Stimulated activated CD4-positive, alpha-beta T cell treated with anti-CD3 and anti-CD28 coated beads, Interleukin-2, amount 100 ng/mL, for 24 hours (primary cell): ENCODE data around the gene CCRL2.

Experiments
- DNase-seq, 2 donors: peaks; one replicate each; pipeline ENCODE4 v3.0.0-alpha.2; 2020

The CCRL2 gene, protein sequence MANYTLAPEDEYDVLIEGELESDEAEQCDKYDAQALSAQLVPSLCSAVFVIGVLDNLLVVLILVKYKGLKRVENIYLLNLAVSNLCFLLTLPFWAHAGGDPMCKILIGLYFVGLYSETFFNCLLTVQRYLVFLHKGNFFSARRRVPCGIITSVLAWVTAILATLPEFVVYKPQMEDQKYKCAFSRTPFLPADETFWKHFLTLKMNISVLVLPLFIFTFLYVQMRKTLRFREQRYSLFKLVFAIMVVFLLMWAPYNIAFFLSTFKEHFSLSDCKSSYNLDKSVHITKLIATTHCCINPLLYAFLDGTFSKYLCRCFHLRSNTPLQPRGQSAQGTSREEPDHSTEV

DNA sequence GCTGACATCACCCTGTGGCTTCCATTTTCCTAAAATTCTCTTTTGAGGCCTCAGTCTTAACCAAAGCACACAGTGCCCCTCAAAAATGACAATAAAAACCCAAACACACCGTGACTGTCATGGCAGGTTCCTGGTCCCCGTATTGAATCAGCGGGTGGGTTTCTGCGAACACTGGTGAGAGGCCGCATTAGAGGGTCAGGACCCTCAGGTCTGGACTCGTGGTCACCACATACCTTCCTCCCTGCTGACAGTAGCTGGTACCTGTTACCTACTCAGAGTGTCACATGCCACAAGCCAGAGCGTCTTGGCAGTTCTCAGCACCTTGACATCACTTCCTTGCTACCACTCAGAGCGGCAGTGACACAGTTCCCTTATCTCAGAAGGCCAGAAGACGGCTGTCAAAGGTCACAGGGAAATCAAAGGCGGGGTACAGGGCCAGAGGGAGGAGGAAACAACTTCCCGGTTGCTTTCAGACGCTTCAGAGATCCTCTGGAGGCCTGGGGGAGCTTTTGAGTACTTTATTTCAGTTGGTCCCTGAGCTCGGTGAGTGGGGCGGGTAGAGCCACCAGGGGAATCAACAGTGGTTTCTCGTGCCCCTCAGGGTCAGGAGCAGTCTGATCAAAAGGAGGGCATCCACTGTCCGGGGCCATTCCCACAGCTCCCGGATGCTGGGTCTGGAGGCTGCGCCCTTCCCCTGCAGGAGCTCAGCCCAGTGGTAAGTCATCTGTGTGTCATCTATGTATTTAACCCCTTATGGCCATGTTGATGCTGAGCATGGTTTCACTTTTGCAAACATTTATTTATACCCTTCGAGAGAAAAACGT, at the start of gene CCRL2, which contains the start of gene CCR5AS:
CCRL2 (plus strand) TSS at position 472 of the 824 bp plus-strand sequence. CDS start 821 bp downstream, outside the sequence.
CCR5AS (minus strand) TSS at position 279 of the 824 bp plus-strand sequence.
- DNase-seq, result peak; percentile 18 to 28

DNA sequence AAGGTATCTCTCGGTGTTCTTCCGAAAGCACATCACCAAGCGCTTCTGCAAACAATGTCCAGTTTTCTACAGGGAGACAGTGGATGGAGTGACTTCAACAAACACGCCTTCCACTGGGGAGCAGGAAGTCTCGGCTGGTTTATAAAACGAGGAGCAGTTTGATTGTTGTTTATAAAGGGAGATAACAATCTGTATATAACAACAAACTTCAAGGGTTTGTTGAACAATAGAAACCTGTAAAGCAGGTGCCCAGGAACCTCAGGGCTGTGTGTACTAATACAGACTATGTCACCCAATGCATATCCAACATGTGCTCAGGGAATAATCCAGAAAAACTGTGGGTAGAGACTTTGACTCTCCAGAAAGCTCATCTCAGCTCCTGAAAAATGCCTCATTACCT, 48.6 kb upstream of the CCRL2 start:
- no peak for DNase-seq

DNA sequence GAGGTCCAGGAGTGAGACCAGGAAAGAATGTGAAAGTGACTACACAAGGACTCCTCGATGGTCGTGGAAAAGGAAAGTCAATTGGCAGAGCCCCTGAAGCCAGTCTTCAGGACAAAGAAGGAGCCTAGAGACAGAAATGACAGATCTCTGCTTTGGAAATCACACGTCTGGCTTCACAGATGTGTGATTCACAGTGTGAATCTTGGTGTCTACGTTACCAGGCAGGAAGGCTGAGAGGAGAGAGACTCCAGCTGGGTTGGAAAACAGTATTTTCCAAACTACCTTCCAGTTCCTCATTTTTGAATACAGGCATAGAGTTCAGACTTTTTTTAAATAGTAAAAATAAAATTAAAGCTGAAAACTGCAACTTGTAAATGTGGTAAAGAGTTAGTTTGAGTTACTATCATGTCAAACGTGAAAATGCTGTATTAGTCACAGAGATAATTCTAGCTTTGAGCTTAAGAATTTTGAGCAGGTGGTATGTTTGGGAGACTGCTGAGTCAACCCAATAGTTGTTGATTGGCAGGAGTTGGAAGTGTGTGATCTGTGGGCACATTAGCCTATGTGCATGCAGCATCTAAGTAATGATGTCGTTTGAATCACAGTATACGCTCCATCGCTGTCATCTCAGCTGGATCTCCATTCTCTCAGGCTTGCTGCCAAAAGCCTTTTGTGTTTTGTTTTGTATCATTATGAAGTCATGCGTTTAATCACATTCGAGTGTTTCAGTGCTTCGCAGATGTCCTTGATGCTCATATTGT, 47.1 kb upstream of the CCRL2 start:
- no peak for DNase-seq

DNA sequence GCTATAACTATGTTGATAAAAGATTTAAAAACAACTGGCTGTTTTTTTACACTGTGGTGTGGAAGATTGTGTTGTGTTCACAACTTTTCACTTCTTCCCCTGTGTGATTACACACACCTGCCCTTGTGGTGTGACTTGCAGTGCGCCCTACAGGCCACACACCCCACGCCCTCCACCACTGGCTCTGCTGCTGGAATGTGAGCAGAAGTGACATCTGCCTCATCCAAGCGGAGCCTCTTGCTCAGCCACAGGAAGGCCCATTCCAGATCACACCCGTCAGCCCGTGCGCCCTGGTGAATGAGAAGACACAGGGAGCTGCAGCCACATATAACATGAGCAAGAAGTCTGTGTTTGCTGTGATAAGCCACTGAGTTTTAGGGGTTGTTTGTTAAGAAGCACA, 46.2 kb upstream of the CCRL2 start:
- DNase-seq, result no peak

DNA sequence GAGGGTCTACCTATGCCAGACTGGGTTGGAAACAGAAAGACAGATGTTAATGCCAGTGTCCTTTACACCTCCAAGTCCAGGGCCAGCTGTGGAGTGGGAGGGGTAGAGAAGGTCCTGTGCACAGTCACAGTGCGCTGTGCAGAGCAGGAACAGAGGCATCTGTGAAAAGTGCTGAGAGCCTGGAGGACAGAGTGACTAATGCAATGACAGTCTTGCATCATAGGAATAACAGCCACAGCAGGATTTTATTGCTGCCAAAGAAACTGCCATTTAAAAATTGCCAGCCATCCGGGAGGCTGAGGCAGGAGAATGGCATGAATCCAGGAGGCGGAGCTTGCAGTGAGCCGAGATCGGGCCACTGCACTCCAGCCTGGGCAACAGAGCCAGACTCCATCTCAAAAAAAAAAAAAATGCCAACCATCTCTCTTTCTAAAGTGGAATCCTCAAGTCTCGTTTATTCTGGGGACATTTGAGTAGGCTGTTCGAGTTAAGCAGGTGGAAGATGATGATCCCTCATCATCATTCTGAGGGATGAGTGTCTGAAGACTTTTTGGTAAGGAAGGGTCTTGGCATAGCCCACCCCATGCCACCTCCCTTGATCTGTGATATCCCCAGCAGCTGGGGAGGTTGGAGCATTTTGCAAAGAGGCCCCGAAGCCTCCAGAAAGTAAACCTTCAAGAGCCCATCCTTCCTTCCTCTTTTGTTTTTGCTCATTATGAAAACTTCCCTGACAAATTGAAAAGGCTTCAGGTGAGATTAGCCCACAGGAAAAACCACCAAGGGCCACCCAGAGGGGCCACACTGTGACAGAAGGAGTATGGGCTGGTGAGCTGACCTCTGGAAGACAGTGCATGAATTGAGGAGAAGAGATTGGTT, 45.4 kb upstream of the CCRL2 start:
- DNase-seq, result no peak

DNA sequence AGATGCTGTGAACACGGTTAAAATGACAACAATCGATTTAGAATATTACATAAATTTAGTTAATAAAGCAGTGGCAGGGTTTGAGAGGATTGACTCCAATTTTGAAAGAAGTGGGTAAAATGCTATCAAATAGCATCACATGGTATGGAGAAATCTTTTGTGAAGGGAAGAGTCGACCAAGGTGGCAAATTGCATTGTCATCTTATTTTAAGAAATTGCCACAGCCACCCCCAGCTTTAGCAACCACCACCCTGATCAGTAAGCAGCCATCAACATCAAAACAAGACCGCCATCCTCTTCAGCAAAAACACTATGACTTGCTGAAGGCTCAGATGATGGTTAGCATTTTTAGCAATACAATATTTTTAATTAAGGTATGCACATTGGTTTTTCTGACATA, 42.0 kb upstream of the CCRL2 start:
- no peak for DNase-seq

DNA sequence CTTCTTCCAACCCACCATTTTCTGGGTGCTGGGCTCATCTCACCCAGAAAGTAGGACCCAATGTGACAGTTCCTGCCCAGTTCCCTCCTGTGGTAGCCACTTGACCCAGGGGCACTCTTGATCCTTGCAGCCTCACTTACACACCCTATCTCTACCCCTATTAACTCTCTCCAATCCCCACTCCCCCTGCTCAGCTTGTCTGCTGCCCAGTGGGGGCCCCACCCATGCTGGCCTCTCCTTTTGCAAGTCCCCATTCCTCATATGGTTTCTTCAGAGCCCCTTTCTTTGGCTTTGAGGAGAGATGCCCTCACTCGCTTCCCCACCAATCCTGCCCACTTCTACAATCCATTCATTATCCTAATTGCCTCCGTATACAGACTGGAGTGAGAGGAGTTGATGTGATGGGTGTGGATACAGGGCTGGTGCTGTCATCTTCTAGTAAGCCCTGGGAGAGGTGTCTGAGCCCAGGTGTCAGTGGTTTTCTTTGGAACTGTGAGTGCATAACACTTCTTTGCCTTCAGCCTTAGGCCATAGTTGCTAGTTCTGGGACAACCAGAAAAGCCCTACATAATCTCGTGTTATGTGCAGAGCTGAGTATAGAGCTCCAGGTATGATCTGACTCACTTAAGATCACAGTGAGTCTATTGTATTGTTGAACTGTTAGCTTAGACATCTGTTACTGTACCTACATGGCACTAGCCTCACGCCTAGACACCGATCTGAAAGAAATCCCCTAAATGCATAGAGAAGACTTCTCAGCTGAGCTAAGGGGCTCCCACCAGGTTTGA, 41.1 kb upstream of the CCRL2 start:
- no peak for DNase-seq

DNA sequence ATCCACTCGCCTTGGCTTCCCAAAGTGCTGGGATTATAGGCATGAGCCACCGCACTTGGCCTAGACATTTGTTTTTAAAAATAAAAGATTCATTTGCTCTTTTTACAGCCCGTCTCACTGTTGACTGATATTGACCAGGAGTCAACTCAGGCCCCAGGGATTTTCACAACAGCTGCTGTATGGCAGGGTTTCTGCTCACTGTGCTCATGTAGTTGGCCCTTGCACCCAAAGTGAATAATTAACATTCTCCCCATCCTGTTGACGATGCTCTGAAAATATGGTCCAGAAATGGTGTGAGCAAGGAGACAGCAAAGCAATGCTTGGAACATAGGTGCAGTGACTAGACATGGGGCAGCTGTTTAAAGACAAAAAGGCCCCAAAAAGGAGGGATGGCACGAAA, 39.2 kb upstream of the CCRL2 start:
- no peak for DNase-seq

DNA sequence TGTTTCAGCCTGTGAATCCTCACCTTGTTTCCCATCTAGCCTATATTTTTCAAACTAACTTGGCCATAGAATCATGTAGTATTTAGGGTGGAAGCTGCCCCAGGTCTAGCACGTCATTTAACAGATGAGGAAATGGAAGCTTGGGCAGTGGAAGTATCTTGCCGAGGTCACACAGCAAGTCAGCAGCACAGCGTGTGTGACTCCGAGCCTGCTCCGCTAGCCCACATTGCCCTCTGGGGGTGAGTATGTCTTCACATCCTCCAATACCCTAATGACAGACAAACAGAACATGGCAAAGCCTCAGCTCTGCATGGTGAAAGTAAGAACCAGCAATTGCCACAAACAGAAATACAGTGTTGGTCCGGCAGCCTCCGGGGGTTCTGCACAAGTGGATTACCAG, 38.5 kb upstream of the CCRL2 start:
- DNase-seq, result peak; percentile 52 to 57

DNA sequence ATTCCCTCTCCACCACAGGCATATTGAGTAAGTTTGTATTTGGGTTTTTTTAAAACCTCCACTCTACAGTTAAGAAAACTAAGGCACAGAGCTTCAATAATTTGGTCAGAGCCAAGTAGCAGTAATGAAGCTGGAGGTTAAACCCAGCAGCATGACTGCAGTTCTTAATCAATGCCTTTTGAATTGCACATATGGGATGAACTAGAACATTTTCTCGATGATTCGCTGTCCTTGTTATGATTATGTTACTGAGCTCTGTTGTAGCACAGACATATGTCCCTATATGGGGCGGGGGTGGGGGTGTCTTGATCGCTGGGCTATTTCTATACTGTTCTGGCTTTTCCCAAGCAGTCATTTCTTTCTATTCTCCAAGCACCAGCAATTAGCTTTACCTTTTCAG, 37.9 kb upstream of the CCRL2 start:
- no peak for DNase-seq

DNA sequence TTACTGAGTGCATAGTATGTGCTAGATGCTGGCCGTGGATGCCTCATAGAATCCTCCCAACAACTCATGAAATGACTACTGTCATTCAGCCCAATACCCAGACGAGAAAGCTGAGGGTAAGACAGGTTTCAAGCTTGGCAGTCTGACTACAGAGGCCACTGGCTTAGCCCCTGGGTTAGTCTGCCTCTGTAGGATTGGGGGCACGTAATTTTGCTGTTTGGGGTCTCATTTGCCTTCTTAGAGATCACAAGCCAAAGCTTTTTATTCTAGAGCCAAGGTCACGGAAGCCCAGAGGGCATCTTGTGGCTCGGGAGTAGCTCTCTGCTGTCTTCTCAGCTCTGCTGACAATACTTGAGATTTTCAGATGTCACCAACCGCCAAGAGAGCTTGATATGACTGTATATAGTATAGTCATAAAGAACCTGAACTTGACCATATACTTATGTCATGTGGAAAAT, 37.4 kb upstream of the CCRL2 start:
- DNase-seq, result peak; percentile 30 to 33

DNA sequence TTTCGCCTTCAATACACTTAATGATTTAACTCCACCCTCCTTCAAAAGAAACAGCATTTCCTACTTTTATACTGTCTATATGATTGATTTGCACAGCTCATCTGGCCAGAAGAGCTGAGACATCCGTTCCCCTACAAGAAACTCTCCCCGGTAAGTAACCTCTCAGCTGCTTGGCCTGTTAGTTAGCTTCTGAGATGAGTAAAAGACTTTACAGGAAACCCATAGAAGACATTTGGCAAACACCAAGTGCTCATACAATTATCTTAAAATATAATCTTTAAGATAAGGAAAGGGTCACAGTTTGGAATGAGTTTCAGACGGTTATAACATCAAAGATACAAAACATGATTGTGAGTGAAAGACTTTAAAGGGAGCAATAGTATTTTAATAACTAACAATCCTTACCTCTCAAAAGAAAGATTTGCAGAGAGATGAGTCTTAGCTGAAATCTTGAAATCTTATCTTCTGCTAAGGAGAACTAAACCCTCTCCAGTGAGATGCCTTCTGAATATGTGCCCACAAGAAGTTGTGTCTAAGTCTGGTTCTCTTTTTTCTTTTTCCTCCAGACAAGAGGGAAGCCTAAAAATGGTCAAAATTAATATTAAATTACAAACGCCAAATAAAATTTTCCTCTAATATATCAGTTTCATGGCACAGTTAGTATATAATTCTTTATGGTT, 36.1 kb upstream of the CCRL2 start, which contains the start of gene CCR5:
CCR5 (plus strand) TSS at position 108 of the 680 bp plus-strand sequence. CDS start 1,957 bp downstream, outside the sequence.
- no peak for DNase-seq

DNA sequence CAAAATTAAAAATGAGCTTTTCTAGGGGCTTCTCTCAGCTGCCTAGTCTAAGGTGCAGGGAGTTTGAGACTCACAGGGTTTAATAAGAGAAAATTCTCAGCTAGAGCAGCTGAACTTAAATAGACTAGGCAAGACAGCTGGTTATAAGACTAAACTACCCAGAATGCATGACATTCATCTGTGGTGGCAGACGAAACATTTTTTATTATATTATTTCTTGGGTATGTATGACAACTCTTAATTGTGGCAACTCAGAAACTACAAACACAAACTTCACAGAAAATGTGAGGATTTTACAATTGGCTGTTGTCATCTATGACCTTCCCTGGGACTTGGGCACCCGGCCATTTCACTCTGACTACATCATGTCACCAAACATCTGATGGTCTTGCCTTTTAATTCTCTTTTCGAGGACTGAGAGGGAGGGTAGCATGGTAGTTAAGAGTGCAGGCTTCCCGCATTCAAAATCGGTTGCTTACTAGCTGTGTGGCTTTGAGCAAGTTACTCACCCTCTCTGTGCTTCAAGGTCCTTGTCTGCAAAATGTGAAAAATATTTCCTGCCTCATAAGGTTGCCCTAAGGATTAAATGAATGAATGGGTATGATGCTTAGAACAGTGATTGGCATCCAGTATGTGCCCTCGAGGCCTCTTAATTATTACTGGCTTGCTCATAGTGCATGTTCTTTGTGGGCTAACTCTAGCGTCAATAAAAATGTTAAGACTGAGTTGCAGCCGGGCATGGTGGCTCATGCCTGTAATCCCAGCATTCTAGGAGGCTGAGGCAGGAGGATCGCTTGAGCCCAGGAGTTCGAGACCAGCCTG, 35.3 kb upstream of the CCRL2 start:
- DNase-seq, result no peak

DNA sequence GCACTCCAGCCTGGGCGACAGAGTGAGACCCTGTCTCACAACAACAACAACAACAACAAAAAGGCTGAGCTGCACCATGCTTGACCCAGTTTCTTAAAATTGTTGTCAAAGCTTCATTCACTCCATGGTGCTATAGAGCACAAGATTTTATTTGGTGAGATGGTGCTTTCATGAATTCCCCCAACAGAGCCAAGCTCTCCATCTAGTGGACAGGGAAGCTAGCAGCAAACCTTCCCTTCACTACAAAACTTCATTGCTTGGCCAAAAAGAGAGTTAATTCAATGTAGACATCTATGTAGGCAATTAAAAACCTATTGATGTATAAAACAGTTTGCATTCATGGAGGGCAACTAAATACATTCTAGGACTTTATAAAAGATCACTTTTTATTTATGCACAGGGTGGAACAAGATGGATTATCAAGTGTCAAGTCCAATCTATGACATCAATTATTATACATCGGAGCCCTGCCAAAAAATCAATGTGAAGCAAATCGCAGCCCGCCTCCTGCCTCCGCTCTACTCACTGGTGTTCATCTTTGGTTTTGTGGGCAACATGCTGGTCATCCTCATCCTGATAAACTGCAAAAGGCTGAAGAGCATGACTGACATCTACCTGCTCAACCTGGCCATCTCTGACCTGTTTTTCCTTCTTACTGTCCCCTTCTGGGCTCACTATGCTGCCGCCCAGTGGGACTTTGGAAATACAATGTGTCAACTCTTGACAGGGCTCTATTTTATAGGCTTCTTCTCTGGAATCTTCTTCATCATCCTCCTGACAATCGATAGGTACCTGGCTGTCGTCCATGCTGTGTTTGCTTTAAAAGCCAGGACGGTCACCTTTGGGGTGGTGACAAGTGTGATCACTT, 34.3 kb upstream of the CCRL2 start:
- no peak for DNase-seq

DNA sequence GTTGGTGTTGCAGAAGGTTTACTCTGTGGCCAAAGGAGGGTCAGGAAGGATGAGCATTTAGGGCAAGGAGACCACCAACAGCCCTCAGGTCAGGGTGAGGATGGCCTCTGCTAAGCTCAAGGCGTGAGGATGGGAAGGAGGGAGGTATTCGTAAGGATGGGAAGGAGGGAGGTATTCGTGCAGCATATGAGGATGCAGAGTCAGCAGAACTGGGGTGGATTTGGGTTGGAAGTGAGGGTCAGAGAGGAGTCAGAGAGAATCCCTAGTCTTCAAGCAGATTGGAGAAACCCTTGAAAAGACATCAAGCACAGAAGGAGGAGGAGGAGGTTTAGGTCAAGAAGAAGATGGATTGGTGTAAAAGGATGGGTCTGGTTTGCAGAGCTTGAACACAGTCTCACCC, 32.3 kb upstream of the CCRL2 start:
- no peak for DNase-seq

DNA sequence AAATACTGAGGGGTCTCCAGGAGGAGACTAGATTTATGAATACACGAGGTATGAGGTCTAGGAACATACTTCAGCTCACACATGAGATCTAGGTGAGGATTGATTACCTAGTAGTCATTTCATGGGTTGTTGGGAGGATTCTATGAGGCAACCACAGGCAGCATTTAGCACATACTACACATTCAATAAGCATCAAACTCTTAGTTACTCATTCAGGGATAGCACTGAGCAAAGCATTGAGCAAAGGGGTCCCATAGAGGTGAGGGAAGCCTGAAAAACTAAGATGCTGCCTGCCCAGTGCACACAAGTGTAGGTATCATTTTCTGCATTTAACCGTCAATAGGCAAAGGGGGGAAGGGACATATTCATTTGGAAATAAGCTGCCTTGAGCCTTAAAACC, 31.8 kb upstream of the CCRL2 start:
- DNase-seq, result no peak

DNA sequence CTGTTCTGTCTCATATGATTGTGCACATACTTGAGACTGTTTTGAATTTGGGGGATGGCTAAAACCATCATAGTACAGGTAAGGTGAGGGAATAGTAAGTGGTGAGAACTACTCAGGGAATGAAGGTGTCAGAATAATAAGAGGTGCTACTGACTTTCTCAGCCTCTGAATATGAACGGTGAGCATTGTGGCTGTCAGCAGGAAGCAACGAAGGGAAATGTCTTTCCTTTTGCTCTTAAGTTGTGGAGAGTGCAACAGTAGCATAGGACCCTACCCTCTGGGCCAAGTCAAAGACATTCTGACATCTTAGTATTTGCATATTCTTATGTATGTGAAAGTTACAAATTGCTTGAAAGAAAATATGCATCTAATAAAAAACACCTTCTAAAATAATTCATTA, 31.2 kb upstream of the CCRL2 start:
- DNase-seq, result no peak

DNA sequence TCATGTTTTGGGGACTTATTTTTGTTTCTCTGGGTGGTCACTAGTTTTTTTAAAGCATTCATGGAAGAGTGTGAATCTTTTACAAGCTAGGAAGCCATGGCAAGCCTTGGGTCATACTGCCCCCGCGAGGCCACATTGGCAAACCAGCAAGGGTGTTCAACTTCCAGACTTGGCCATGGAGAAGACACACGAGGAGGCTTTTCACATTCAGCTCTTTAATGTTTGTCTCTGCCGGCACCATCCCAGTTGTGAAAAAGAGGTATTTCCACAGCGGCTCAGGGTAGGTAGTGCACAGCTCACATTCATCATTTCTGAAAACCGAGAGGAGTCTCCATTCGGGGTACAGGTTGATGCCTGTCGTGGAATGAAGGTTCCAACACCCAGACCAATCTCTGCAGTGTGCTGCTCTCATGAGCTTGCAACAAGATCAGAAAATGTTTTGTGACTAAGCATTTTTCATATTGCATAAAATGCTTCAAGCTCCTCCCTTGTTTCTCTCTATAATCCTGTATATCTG, 28.6 kb upstream of the CCRL2 start:
- DNase-seq, result peak; percentile 72 to 79
